Measurements from ENCODE around the gene P4HTM. TPM values are rescaled to one million over a fixed set of nuclear protein-coding genes. Genes with fewer than 3 reads are reported as not detected.
A peak's percentile ranks its signal among the peaks of the same experiment; 100 is the strongest.

Gene P4HTM
- total RNA-seq, 1 donor from 2014 or later = 25.0 TPM

DNA sequence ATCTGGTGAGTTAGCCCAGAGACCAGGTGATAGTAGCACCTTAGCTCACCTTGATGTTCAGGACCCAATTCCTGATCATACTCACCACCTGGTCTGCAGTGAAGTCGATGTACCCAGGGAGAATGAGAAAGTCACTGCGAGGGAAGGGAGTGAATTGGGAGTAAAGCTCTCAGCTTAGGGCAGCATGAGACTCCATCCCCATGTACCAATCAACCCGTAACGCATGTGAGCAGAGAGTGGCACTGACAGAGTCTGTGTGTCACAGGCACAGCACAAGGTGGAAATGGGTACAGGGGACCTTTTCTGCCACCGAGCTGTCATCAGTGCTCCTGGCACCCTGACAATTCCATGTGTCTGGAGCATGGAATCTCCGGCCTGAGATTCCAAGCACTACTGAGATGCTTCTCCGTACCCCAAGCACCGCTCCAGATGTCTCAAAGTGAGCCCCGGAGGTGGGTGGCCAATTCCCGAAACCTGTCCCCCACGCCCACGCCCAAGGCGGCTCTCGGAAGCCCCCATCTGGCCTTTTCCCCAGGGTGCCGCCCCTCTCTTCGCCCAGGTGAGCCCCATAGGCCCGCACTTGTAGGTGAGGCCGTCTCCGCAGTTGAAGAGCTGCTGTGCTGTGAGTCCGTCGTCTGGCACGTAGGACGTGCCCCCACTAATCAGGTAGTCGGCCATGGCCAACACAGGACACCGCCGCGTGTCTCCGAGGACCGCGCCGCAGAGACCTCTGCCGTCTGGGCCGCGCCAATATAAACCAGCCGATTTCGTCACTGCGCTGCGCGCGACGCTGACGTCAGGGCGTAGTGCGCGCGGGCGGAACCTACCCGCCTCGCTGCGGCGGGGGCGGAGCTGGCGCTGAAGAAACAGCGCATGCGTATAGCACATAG, 38.9 kb downstream of the P4HTM start, which contains the start of gene IMPDH2:
Gene IMPDH2, minus strand, starts transcription at position 726 of the 890 bp plus-strand sequence. Its CDS starts 48 bp downstream, at position 678.
- H4K20me1 ChIP-seq (ENCODE audit: insufficient read depth, low read length) = peaks cover 52% of the 10 kb centered on the region
- peak within 1 kb of the TSS; percentile 19 for H2AFZ ChIP-seq (ENCODE audit: low read depth, low read length)
- H3K4me1 ChIP-seq (ENCODE audit: insufficient read depth, low read length) = peaks cover 19% of the 10 kb centered on the region
- H3K27ac Mint-ChIP-seq (ENCODE audit: unreplicated experiment) = peak within 1 kb of the TSS; percentile 91
- no peak for TF ChIP-seq EZH2 (IDR thresholded peaks at IDR 0.05; ENCODE audit: insufficient read depth, low read length)
- TF ChIP-seq, protein P1, sequence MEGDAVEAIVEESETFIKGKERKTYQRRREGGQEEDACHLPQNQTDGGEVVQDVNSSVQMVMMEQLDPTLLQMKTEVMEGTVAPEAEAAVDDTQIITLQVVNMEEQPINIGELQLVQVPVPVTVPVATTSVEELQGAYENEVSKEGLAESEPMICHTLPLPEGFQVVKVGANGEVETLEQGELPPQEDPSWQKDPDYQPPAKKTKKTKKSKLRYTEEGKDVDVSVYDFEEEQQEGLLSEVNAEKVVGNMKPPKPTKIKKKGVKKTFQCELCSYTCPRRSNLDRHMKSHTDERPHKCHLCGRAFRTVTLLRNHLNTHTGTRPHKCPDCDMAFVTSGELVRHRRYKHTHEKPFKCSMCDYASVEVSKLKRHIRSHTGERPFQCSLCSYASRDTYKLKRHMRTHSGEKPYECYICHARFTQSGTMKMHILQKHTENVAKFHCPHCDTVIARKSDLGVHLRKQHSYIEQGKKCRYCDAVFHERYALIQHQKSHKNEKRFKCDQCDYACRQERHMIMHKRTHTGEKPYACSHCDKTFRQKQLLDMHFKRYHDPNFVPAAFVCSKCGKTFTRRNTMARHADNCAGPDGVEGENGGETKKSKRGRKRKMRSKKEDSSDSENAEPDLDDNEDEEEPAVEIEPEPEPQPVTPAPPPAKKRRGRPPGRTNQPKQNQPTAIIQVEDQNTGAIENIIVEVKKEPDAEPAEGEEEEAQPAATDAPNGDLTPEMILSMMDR (IDR thresholded peaks at IDR 0.05; ENCODE audit: insufficient read depth, low read depth, low read length) = no peak
- H3K27me3 ChIP-seq (ENCODE audit: insufficient read depth, low read length) = no peaks in the 10 kb centered on the region
- FAIRE-seq (peak; percentile 80), DNase-seq (ENCODE audit: low read depth) (peak; percentile 75)
- peak within 1 kb of the TSS; percentile 85 for H3K27ac ChIP-seq (ENCODE audit: low read depth, low read length)
- peaks cover 2% of the 10 kb centered on the region for H3K9me3 Mint-ChIP-seq (ENCODE audit: unreplicated experiment)
- H3K4me1 Mint-ChIP-seq (ENCODE audit: low read depth, unreplicated experiment) = peaks cover 29% of the 10 kb centered on the region
- peaks cover 32% of the 10 kb centered on the region for H3K36me3 Mint-ChIP-seq (ENCODE audit: low read depth, unreplicated experiment)
- H3K9ac ChIP-seq (ENCODE audit: low read length) = peak within 1 kb of the TSS; percentile 91
- H3K4me3 Mint-ChIP-seq (ENCODE audit: unreplicated experiment) = peak within 1 kb of the TSS; percentile 90
- H3K9me3 ChIP-seq (ENCODE audit: insufficient read depth, low read depth, low read length) = no peaks in the 10 kb centered on the region
- peaks cover 58% of the 10 kb centered on the region for H3K36me3 ChIP-seq (ENCODE audit: insufficient read depth, low read length)
- no peaks in the 10 kb centered on the region for H3K27me3 Mint-ChIP-seq (ENCODE audit: low read depth, unreplicated experiment)
- peak within 1 kb of the TSS; percentile 92 for H3K4me2 ChIP-seq (ENCODE audit: low read length)
- H3K4me3 ChIP-seq (ENCODE audit: insufficient read depth, low read depth, low read length) = peak within 1 kb of the TSS; percentile 72
- H3K79me2 ChIP-seq (ENCODE audit: insufficient read depth, low read length) = peaks cover 53% of the 10 kb centered on the region

DNA sequence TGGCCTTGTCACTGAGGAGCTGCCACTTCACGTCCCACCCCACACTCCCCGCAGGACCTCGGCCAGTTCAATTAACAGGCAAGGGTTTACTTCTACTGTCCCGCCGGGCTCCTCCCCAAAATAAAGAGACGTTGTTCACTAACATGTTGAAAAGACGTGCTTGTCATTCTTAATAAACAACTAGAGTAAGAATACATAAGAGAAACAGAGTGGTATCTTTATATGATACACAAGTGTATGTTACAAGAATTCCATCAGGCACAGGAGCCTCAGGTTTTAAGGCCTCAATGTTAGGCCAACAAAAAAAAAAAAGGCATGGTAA, 39.5 kb downstream of the P4HTM start:
- peaks cover 29% of the 10 kb centered on the region for H3K4me1 Mint-ChIP-seq (ENCODE audit: low read depth, unreplicated experiment)
- DNase-seq (ENCODE audit: low read depth) (no peak), FAIRE-seq (no peak)
- Histone ChIP-seq H4K20me1 (ENCODE audit: insufficient read depth, low read length) (peaks cover 46% of the 10 kb centered on the region), H3K4me1 (ENCODE audit: insufficient read depth, low read length) (peaks cover 19% of the 10 kb centered on the region), H3K4me2 (ENCODE audit: low read length) (peak overlapping the region; percentile 92), H3K9me3 (ENCODE audit: insufficient read depth, low read depth, low read length) (no peaks in the 10 kb centered on the region), H3K4me3 (ENCODE audit: insufficient read depth, low read depth, low read length) (peak overlapping the region; percentile 72), H2AFZ (ENCODE audit: low read depth, low read length) (peak overlapping the region; percentile 19), H3K36me3 (ENCODE audit: insufficient read depth, low read length) (peaks cover 55% of the 10 kb centered on the region), H3K79me2 (ENCODE audit: insufficient read depth, low read length) (peaks cover 48% of the 10 kb centered on the region), H3K9ac (ENCODE audit: low read length) (peak overlapping the region; percentile 91), H3K27ac (ENCODE audit: low read depth, low read length) (peak overlapping the region; percentile 85), H3K27me3 (ENCODE audit: insufficient read depth, low read length) (no peaks in the 10 kb centered on the region)
- peak overlapping the region; percentile 91 for H3K27ac Mint-ChIP-seq (ENCODE audit: unreplicated experiment)
- H3K4me3 Mint-ChIP-seq (ENCODE audit: unreplicated experiment) = peak overlapping the region; percentile 90
- H3K27me3 Mint-ChIP-seq (ENCODE audit: low read depth, unreplicated experiment) = no peaks in the 10 kb centered on the region
- H3K9me3 Mint-ChIP-seq (ENCODE audit: unreplicated experiment) = peaks cover 2% of the 10 kb centered on the region
- H3K36me3 Mint-ChIP-seq (ENCODE audit: low read depth, unreplicated experiment) = peaks cover 32% of the 10 kb centered on the region
- no peak for TF ChIP-seq EZH2 (IDR thresholded peaks at IDR 0.05; ENCODE audit: insufficient read depth, low read length)
- TF ChIP-seq, protein P1 (IDR thresholded peaks at IDR 0.05; ENCODE audit: insufficient read depth, low read depth, low read length) = no peak

DNA sequence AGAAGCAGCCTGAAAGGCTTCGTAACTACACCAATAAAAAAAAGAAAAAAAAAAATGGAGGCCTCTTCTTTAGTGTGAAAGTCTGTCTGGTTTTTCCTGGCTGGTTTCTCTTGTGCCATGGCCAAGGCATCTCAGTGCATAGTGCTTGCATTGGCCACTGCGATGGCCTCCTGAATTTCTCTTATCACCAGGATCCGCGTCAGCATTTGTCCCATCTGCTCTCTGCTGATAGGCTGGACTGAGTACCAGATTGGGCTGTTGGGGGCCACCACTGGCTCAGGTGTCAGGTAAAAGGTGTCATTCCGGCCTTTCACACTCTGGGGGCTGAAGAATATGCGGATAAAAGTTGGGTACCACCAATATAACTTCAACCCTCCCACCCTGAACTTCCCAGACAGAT, 40.3 kb downstream of the P4HTM start:
- no peak overlapping the region for H3K4me3 Mint-ChIP-seq (ENCODE audit: unreplicated experiment)
- H3K27ac Mint-ChIP-seq (ENCODE audit: unreplicated experiment) = no peak overlapping the region
- H3K79me2 ChIP-seq (ENCODE audit: insufficient read depth, low read length) = peaks cover 45% of the 10 kb centered on the region
- no peaks in the 10 kb centered on the region for H3K27me3 Mint-ChIP-seq (ENCODE audit: low read depth, unreplicated experiment)
- peaks cover 30% of the 10 kb centered on the region for H3K36me3 Mint-ChIP-seq (ENCODE audit: low read depth, unreplicated experiment)
- H3K27me3 ChIP-seq (ENCODE audit: insufficient read depth, low read length) = no peaks in the 10 kb centered on the region
- TF ChIP-seq, protein P1 (IDR thresholded peaks at IDR 0.05; ENCODE audit: insufficient read depth, low read depth, low read length) = no peak
- no peak for TF ChIP-seq EZH2 (IDR thresholded peaks at IDR 0.05; ENCODE audit: insufficient read depth, low read length)
- peaks cover 29% of the 10 kb centered on the region for H3K4me1 Mint-ChIP-seq (ENCODE audit: low read depth, unreplicated experiment)
- H3K4me1 ChIP-seq (ENCODE audit: insufficient read depth, low read length) = peaks cover 19% of the 10 kb centered on the region
- H3K9ac ChIP-seq (ENCODE audit: low read length) = no peak overlapping the region
- DNase-seq (ENCODE audit: low read depth) (no peak), FAIRE-seq (no peak)
- H3K9me3 ChIP-seq (ENCODE audit: insufficient read depth, low read depth, low read length) = no peaks in the 10 kb centered on the region
- H3K9me3 Mint-ChIP-seq (ENCODE audit: unreplicated experiment) = peaks cover 2% of the 10 kb centered on the region
- no peak overlapping the region for H3K4me2 ChIP-seq (ENCODE audit: low read length)
- peaks cover 53% of the 10 kb centered on the region for H3K36me3 ChIP-seq (ENCODE audit: insufficient read depth, low read length)
- peaks cover 44% of the 10 kb centered on the region for H4K20me1 ChIP-seq (ENCODE audit: insufficient read depth, low read length)
- H2AFZ ChIP-seq (ENCODE audit: low read depth, low read length) = no peak overlapping the region
- H3K4me3 ChIP-seq (ENCODE audit: insufficient read depth, low read depth, low read length) = no peak overlapping the region
- H3K27ac ChIP-seq (ENCODE audit: low read depth, low read length) = no peak overlapping the region
